AG10803 (cell line): ENCODE data around the gene KIAA1549.

ENCODE experiments used
- DNase-seq: peaks from one replicate; pipeline ENCODE4 v3.0.0; 2010; ENCODE audit warnings: low read depth
- H3K4me3 ChIP-seq: 2 replicates; pipeline ENCODE4 v1.5.1; 2011; ENCODE audit warnings: mild to moderate bottlenecking, low read length, control low read depth
- CTCF ChIP-seq: conservative IDR thresholded peaks from 2 replicates; pipeline ENCODE4 v1.5.1; 2011; ENCODE audit warnings: mild to moderate bottlenecking, low read length, control low read depth, inconsistent platforms

Gene KIAA1549

GRCh38 chr7:138974103-138974502, 7.1 kb downstream of the KIAA1549 start:
- TF ChIP-seq CTCF, result no peak
- no peak for DNase-seq
- no peak overlapping the region for H3K4me3 ChIP-seq

- H3K4me3 ChIP-seq, result no peak overlapping the region
- no peak for DNase-seq
- no peak for TF ChIP-seq CTCF
Measured at GRCh38 chr7:138970952-138971351, 10.2 kb downstream of the KIAA1549 start.

- no peak for DNase-seq
- no peak for TF ChIP-seq CTCF
- no peak overlapping the region for H3K4me3 ChIP-seq
Measured at GRCh38 chr7:138970446-138970845, 10.7 kb downstream of the KIAA1549 start.

- DNase-seq, result no peak
- H3K4me3 ChIP-seq, result no peak overlapping the region
- no peak for TF ChIP-seq CTCF
Measured at GRCh38 chr7:138967159-138967558, 14.0 kb downstream of the KIAA1549 start.

GRCh38 chr7:138964624-138965436, 16.4 kb downstream of the KIAA1549 start:
- H3K4me3 ChIP-seq, result no peak overlapping the region
- DNase-seq, result no peak
- TF ChIP-seq CTCF, result no peak

GRCh38 chr7:138963675-138964074, 17.5 kb downstream of the KIAA1549 start:
- no peak for DNase-seq
- H3K4me3 ChIP-seq, result no peak overlapping the region
- TF ChIP-seq CTCF, result no peak

GRCh38 chr7:138962561-138963270, 18.5 kb downstream of the KIAA1549 start:
- H3K4me3 ChIP-seq, result no peak overlapping the region
- TF ChIP-seq CTCF, result no peak
- no peak for DNase-seq
